ENCODE data around the gene KRTAP10-3.

Gene KRTAP10-3

DNA sequence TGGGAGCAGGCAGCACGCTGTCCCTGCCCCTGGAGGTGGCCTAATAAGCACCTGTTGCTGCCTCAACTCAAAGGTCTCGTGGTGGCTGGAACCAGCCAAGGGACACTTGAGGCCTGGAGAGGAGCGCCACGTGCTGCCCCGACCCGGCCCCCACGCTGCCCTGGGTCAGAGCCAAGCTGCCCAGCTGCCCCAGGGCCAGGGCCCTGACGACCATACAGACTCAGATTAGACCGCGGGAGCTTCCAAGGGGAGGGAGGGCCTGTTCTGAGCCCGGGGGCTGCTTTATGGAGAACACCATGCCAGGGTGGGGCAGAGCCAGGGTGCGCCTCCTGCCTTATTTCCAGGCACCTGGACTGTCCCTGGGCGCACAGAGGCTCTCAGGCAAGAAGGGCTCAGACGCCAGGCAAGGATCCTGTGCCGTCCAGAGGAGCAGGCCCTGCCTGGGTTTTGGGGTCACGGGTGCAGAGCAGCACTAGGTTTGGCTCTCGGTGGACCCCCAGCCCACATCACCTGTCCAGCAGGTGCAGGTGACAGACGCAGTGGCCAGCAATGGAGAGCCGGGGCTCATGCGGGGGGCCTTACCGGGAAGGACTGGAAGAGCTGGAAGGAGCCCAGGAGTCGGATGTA is 37.2 kb downstream of the KRTAP10-3 start:
- no peak for DNase-seq (ENCODE audit: low read depth)
- H3K4me3 ChIP-seq (ENCODE audit: low read depth, low read length): no peak overlapping the region
- TF ChIP-seq, protein P1, sequence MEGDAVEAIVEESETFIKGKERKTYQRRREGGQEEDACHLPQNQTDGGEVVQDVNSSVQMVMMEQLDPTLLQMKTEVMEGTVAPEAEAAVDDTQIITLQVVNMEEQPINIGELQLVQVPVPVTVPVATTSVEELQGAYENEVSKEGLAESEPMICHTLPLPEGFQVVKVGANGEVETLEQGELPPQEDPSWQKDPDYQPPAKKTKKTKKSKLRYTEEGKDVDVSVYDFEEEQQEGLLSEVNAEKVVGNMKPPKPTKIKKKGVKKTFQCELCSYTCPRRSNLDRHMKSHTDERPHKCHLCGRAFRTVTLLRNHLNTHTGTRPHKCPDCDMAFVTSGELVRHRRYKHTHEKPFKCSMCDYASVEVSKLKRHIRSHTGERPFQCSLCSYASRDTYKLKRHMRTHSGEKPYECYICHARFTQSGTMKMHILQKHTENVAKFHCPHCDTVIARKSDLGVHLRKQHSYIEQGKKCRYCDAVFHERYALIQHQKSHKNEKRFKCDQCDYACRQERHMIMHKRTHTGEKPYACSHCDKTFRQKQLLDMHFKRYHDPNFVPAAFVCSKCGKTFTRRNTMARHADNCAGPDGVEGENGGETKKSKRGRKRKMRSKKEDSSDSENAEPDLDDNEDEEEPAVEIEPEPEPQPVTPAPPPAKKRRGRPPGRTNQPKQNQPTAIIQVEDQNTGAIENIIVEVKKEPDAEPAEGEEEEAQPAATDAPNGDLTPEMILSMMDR (IDR thresholded peaks at IDR 0.05; ENCODE audit: low read depth, low read length, missing control alignments): no peak

DNA sequence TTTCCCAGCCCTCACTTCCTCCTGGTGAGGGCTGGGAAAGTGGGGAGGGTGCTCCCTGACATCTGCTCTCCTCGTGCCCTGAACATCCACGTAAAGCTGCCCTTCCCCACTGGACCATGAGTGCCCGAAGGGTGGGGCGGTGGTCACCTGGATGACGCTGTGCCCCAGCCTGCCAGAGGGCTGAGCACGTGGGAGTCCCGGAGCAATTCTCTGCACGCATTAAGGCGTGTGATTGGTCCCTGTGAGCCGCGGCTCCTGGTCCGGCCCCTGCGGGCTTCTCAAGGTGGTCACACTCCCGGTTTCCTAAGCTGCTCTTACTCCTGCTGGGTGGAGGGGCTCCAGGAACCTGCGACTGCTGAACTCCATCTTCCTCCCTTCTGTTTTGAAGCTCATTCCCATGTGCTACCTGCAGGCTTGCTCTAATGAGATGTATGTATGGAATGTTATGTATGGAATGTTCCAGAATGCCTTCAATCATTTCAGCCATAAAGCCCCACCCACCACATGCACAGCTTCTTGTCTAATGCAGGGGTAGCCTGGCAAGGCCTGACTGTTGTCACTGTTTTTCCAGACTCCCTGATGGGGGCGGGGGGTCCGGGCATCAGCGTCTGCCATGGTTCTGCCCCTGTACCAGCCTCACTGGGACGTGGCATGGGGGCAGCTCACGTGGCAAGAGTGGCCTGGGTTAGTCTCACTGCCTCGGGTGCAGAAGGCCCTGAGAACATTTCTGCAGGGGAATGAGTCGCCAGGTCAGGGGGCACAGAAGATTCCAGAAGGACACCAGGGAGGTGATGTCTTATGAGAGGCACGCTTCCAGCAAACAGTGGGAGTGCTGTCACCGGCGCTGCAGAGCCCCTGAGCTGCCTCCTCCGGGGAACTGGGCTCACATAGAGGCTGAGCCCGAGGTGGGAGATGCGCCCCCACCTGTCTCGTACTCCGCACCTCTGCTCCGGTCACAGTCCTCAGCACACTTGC is 38.0 kb downstream of the KRTAP10-3 start:
- DNase-seq (ENCODE audit: low read depth): no peak
- TF ChIP-seq, protein P1 (IDR thresholded peaks at IDR 0.05; ENCODE audit: low read depth, low read length, missing control alignments): no peak
- H3K4me3 ChIP-seq (ENCODE audit: low read depth, low read length): no peak overlapping the region

DNA sequence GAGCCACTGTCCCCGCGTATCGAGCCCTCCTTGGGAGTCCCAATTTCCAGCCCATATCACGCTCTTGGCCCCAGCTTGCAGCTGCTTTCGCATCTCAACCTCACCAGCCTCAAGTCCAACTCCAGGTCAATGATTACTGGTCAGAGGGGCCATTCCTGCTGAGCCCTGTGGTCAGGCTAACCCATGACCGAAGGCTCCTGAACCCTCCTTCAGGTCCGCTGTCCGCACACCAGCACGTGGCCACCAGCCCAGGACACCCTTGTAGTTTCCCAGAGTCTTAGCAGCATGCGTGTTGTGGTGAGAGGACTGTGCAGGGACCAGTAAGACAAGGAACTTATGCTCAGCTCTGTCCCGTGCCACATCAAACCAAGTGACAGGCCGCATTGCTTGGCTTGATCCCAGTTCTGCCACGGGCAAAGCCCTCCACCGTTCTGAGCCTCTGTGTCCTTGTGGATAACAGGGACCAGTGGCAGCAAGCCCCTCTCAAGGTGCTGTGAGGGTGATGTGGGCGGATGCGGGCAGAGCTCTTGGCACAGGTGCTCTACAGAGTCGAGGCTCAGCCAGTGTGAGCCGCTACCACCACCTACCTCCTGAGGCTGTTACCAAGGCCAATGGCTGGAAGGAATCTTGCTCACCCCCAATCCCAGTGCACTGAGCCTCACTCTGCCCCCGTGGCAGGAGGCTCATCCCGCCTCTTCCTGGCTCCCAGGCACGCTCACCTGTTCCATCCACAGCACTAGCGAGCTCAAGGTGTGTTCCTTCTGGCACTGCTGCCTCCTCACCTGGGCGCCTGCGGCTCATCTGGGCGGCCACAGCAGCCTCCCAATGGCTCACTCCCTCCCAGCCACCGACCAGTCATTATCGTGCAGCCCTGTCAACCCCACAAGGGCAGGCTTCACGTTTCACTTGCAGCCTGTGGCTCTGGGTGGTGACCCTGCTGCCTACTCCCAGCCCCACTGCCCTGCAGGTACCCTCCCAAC is 39.0 kb downstream of the KRTAP10-3 start:
- H3K4me3 ChIP-seq (ENCODE audit: low read depth, low read length): no peak overlapping the region
- no peak for DNase-seq (ENCODE audit: low read depth)
- TF ChIP-seq, protein P1 (IDR thresholded peaks at IDR 0.05; ENCODE audit: low read depth, low read length, missing control alignments): no peak

DNA sequence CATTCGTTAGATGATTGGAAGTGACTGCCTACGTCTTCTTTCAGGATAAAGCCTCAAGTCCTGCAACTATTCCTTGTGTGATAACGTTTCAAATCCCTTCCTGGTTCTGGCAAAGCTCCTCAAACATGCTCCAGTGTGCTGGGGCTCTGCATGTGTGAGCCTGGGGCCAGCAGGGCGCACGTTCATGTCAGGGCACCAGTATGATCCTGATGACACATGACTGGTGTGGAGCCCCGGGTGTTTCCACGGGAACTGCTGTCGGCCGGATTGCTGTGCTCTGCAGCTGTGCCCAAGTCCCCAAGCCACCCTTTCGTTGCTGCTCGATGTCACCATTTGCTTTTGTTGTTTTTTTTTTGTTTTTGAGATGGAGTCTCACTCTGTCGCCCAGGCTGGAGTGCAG is 39.9 kb downstream of the KRTAP10-3 start:
- no peak overlapping the region for H3K4me3 ChIP-seq (ENCODE audit: low read depth, low read length)
- TF ChIP-seq, protein P1 (IDR thresholded peaks at IDR 0.05; ENCODE audit: low read depth, low read length, missing control alignments): no peak
- DNase-seq (ENCODE audit: low read depth): no peak

DNA sequence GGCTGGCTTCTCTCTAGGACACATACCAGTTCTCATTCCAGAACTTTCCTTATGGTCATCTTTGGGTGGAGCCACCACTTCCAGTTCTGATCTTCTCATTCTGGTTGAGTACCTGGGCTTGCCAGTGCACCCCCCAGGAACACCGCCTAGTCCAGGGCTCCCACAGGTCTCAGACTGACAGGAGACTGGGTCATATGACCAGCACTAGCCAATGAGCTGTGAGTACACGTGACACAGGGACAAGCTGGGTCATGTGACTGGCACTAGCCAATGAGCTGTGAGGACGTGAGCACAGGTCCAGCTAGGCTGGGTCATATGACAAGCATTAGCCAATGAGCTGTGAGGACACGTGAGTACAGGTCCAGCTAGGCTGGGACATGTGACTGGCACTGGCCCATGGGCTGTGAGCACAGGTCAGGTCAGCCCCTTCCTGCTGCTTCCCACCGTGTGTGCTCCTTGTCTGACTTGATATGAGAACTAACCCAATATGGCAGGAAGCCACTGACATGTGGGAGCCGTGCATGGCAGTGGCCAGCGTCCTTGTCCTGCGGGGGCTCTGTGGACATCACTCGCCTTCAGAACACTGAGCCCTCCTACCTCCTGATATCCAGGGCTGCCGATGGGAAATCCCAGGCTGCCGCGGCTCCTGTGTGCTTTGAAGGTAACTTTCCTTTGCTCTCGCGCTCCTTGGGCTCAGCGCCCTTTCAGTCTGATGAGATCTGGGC is 41.3 kb downstream of the KRTAP10-3 start:
- H3K4me3 ChIP-seq (ENCODE audit: low read depth, low read length): no peak overlapping the region
- no peak for DNase-seq (ENCODE audit: low read depth)
- TF ChIP-seq, protein P1 (IDR thresholded peaks at IDR 0.05; ENCODE audit: low read depth, low read length, missing control alignments): no peak

DNA sequence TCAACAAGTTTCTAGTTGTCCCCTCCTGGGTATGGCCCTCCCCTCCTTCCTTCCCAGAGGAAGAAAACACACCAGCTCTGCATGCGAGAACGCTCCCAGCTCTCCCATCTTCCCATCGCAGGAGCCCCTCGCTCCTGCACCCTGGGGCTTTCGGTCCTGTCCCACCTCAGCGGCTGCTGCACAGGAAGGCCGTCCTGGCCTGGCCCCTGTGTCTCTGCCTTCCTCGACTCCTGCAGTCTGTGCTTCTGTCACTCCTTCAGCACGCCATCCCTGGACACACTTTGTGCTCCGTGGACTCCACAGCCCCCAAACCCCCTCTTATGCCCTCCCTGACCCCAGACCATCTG is 41.8 kb downstream of the KRTAP10-3 start:
- DNase-seq (ENCODE audit: low read depth): no peak
- H3K4me3 ChIP-seq (ENCODE audit: low read depth, low read length): no peak overlapping the region
- TF ChIP-seq, protein P1 (IDR thresholded peaks at IDR 0.05; ENCODE audit: low read depth, low read length, missing control alignments): no peak

Data from GM12864 (cell line).